Measurements from ENCODE around the gene SCAANT1. TPM values are rescaled to one million over a fixed set of nuclear protein-coding genes. Genes with fewer than 3 reads are reported as not detected.

Gene SCAANT1
- total RNA-seq, 1 donor from 2014 or later, result not detected

DNA sequence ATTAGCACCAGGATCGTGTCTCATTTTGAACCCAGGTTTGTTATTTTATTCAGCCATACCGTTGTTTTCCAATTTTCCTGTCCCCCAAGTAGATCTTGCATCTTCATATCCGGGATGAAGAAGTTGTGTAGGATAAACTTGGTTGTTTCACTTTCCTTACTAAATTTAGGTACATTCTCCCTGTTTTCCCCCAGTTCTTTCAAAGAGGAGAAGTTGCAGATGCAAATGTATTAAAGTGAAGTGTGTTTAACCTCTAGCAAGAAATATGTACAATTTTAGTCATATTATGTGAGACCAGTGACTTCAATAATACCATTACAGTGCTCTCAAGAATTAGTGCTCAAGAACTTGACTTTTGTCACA lies 47.2 kb downstream of the SCAANT1 start:
- Histone ChIP-seq H3K27me3 (ENCODE audit: control insufficient read depth in 3 of 3, insufficient read depth in 3 of 3, low read length in 3 of 3) (no peaks in the 10 kb centered on the region), H3K9ac (ENCODE audit: low read depth in 1 of 3, low read length in 3 of 3) (peak overlapping the region; percentile 75 to 83 (median 77)), H3K27ac (ENCODE audit: low read depth, low read length) (peak overlapping the region; percentile 78), H3K4me1 (ENCODE audit: control insufficient read depth in 3 of 3, insufficient read depth in 3 of 3, low read length in 3 of 3) (peaks cover 5 to 26% (median 12%) of the 10 kb centered on the region in 3 donors), H3K9me3 (ENCODE audit: control insufficient read depth in 3 of 3, low read length in 3 of 3) (no peaks in the 10 kb centered on the region), H3K36me3 (ENCODE audit: control insufficient read depth in 3 of 3, insufficient read depth in 3 of 3, low read length in 3 of 3) (no peaks in the 10 kb centered on the region), H3K4me3 (ENCODE audit: low read length in 3 of 3) (peak overlapping the region; percentile 67 to 87 (median 74))

GRCh38 chr3:63864008-63864964 lies 47.9 kb downstream of the SCAANT1 start:
- H3K27ac ChIP-seq (ENCODE audit: low read depth, low read length), result peak overlapping the region; percentile 78
- H3K4me3 ChIP-seq (ENCODE audit: low read length in 3 of 3), result peak overlapping the region; percentile 67 to 87 (median 74)
- peak overlapping the region; percentile 75 to 83 (median 77) for H3K9ac ChIP-seq (ENCODE audit: low read depth in 1 of 3, low read length in 3 of 3)
- peaks cover 5 to 26% (median 12%) of the 10 kb centered on the region in 3 donors for H3K4me1 ChIP-seq (ENCODE audit: control insufficient read depth in 3 of 3, insufficient read depth in 3 of 3, low read length in 3 of 3)
- H3K9me3 ChIP-seq (ENCODE audit: control insufficient read depth in 3 of 3, low read length in 3 of 3), result no peaks in the 10 kb centered on the region
- H3K27me3 ChIP-seq (ENCODE audit: control insufficient read depth in 3 of 3, insufficient read depth in 3 of 3, low read length in 3 of 3), result no peaks in the 10 kb centered on the region
- H3K36me3 ChIP-seq (ENCODE audit: control insufficient read depth in 3 of 3, insufficient read depth in 3 of 3, low read length in 3 of 3), result no peaks in the 10 kb centered on the region

DNA sequence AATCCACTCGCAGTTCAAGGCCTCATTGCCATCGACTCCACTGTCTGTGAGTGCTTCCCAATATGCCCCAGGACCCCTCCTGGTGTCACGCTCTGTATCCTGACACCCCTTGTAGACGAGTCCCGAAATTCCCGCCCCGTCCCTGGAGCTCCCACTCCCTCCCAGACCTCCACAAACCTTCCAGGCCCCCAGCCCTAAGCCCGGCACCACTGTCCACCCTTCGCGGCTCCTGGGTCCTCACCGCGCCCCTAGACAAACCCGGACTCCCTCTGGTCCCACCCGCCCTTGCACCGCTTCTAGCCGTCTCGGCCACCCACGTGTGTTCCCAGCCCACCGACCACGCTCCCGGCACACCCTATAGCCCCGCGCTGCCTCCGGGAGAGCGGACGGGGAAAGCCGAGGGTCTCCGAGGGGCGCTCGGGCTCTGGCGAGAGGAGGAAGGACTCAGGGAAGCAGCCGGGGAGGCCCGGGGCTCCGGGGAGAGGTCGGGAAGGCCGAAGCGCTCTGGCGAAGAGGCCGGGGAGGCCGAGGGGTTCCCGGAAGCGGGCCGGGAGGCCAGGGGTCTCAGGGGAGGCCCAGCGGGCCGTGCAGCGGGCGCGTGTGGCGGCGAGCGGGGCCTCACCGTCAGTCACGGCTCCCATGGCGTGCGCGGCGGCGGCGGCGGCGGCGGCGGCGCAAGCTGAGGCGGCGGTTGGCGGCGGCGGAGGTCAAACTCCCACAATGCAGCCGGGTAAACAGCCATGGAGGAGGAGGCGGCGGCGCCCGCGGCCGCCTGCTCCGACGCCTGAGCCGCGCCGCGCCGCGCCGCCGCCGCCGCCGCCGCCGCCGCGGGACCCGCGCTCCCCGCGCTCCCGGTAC lies 48.8 kb downstream of the SCAANT1 start, which contains the start of the genes ATXN7 and THOC7:
Gene ATXN7, plus strand, starts transcription at position 718 of the 858 bp plus-strand sequence. CDS start 48,732 bp downstream, outside the sequence.
Gene THOC7, minus strand, starts transcription at position 656 of the 858 bp plus-strand sequence. Its CDS starts 15 bp downstream, at position 641.
- Histone ChIP-seq H3K9me3 (ENCODE audit: control insufficient read depth in 3 of 3, low read length in 3 of 3) (no peaks in the 10 kb centered on the region), H3K36me3 (ENCODE audit: control insufficient read depth in 3 of 3, insufficient read depth in 3 of 3, low read length in 3 of 3) (no peaks in the 10 kb centered on the region), H3K27me3 (ENCODE audit: control insufficient read depth in 3 of 3, insufficient read depth in 3 of 3, low read length in 3 of 3) (no peaks in the 10 kb centered on the region), H3K4me1 (ENCODE audit: control insufficient read depth in 3 of 3, insufficient read depth in 3 of 3, low read length in 3 of 3) (peaks cover 5 to 30% (median 12%) of the 10 kb centered on the region in 3 donors), H3K9ac (ENCODE audit: low read depth in 1 of 3, low read length in 3 of 3) (peak within 1 kb of the TSS; percentile 87 to 97 (median 92)), H3K4me3 (ENCODE audit: low read length in 3 of 3) (peak within 1 kb of the TSS; percentile 87 to 91 (median 87)), H3K27ac (ENCODE audit: low read depth, low read length) (peak within 1 kb of the TSS; percentile 89)

DNA sequence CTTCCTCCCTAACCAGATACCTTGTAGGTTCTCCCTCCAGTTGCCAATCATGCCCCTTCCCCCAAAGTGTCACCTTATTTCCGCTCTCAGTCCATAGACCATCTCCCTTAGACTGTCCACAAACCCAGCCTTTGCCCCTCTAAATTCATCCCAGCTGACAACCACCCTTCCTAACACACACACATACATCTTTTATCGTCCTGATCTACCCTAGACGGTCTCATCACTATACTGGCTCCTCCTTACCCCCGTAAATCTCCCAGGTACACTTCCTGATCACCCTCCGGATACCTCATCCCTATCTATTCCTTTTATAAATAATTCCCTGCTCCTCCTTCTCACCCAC lies 49.4 kb downstream of the SCAANT1 start:
- H3K4me1 ChIP-seq (ENCODE audit: control insufficient read depth in 3 of 3, insufficient read depth in 3 of 3, low read length in 3 of 3), result peaks cover 5 to 30% (median 12%) of the 10 kb centered on the region in 3 donors

More for the DNA sequence above, 49.4 kb downstream of the SCAANT1 start:
- peak overlapping the region; percentile 89 for H3K27ac ChIP-seq (ENCODE audit: low read depth, low read length)
- peak overlapping the region; percentile 87 to 97 (median 92) for H3K9ac ChIP-seq (ENCODE audit: low read depth in 1 of 3, low read length in 3 of 3)
- no peaks in the 10 kb centered on the region for H3K27me3 ChIP-seq (ENCODE audit: control insufficient read depth in 3 of 3, insufficient read depth in 3 of 3, low read length in 3 of 3)
- peak overlapping the region; percentile 80 to 91 (median 87) for H3K4me3 ChIP-seq (ENCODE audit: low read length in 3 of 3)
- no peaks in the 10 kb centered on the region for H3K36me3 ChIP-seq (ENCODE audit: control insufficient read depth in 3 of 3, insufficient read depth in 3 of 3, low read length in 3 of 3)
- H3K9me3 ChIP-seq (ENCODE audit: control insufficient read depth in 3 of 3, low read length in 3 of 3), result no peaks in the 10 kb centered on the region

Small RNA genes within 50 kb of the gene (small RNA-seq; reads per million reads assigned to genes)
- gene SCAANT1, result not detected

Other genes with a start within 250 kb of the SCAANT1 start
- not detected for gene C3orf49, start 93.1 kb downstream of the SCAANT1 start, total RNA-seq
- 28.7 TPM for gene THOC7, start 48.6 kb downstream of the SCAANT1 start, total RNA-seq
- gene ATXN7, start 48.5 kb downstream of the SCAANT1 start, total RNA-seq, result 8.4 TPM
- gene PSMD6, start 111.1 kb upstream of the SCAANT1 start, total RNA-seq, result 70.5 TPM

Data from skeletal muscle tissue (tissue), 5 donors.